Ovary (tissue), 3 donors: ENCODE results near the gene ABLIM2.

Experiments
- CTCF ChIP-seq, 3 donors: fragments of 450-650 bp in 2 of 3; fragments of 200-600 bp in 1 of 3; IDR thresholded peaks; one replicate each; pipeline versions ENCODE4 v1.5.1 to v1.8.0; 2016 to 2022; ENCODE audit warnings: antibody characterized with exemption in 3 of 3, mild to moderate bottlenecking in 1 of 3
- EP300 ChIP-seq: sonication (generic); formaldehyde crosslinking; IDR thresholded peaks from one replicate; pipeline ENCODE4 v1.6.1; 2017; ENCODE audit warnings: antibody characterized with exemption
- donor health status: DM: no; HTN: no; CAD: no.

- TF ChIP-seq CTCF (IDR thresholded peaks at IDR 0.05) (no peak), EP300 (no peak)
Measured at GRCh38 chr4:8195431-8195830, 36.8 kb upstream of the ABLIM2 start.
